ENCODE results near the gene SMURF1.

- no peak for TF ChIP-seq CTCF (IDR thresholded peaks at IDR 0.05 in 8 of 11, conservative IDR thresholded peaks at IDR 0.05 in 3 of 11)
- no peak for TF ChIP-seq POLR2A (IDR thresholded peaks at IDR 0.05)
These were observed 147.8 kb downstream of the SMURF1 start for GRCh38 chr7:98996150-98996552.
